ENCODE results near the gene NTF3. TPM values are rescaled to one million over a fixed set of nuclear protein-coding genes. Genes with fewer than 3 reads are reported as not detected.

NTF3 gene
- total RNA-seq (2011; cell fraction: chromatin; rRNA removed; ENCODE audit: low replicate concordance): not detected in 2 replicates
- not detected in 2 replicates for total RNA-seq (2011; cell fraction: nucleolus; rRNA removed)
- total RNA-seq (2011; cell fraction: nucleoplasm; rRNA removed): not detected in 2 replicates
- total RNA-seq (2014; rRNA removed) (not detected in 2 replicates), total RNA-seq (2014; rRNA removed; fragmentation: Illumina TruSeq; extraction: Trizol) (not detected in 2 replicates), total RNA-seq (2015; rRNA removed; fragmentation: Illumina TruSeq; extraction: Trizol) (not detected in 2 replicates), total RNA-seq (2021) (not detected in 2 replicates), polyA plus RNA-seq (2011; rRNA removed) (not detected in 2 replicates), polyA plus RNA-seq (2014; fragmentation: Illumina TruSeq; extraction: Trizol) (not detected in 2 replicates), polyA plus RNA-seq (2014; fragmentation: Nextera tagmentation; extraction: Ambion mirVana) (not detected), polyA plus RNA-seq (2014; rRNA removed) (not detected in 2 replicates), polyA minus RNA-seq (2011; rRNA and poly(A)+ RNA removed) (not detected in 2 replicates), Bru-seq, nascent RNA (percentile 5 among the genes with signal in this experiment), BruChase-seq, experiment 1, labeled RNA remaining after a 2-hour chase (percentile 5 among the genes with signal in this experiment), BruChase-seq, experiment 2, labeled RNA remaining after a 6-hour chase (percentile 6 among the genes with signal in this experiment)
- not detected in 2 replicates for polyA plus RNA-seq (2011; cell fraction: cytosol; rRNA removed)
- not detected in 2 replicates for polyA plus RNA-seq (2011; cell fraction: nucleus; rRNA removed)
- not detected in 2 replicates for polyA plus RNA-seq (2012)
- not detected in 2 replicates for polyA minus RNA-seq (2011; cell fraction: cytosol; rRNA and poly(A)+ RNA removed)
- polyA minus RNA-seq (2011; cell fraction: nucleus; rRNA and poly(A)+ RNA removed): not detected in 2 replicates
- long read RNA-seq, experiment 1: 0 reads
- long read RNA-seq, experiment 2: 0 reads
- long read RNA-seq, experiment 3: 0 reads

DNA sequence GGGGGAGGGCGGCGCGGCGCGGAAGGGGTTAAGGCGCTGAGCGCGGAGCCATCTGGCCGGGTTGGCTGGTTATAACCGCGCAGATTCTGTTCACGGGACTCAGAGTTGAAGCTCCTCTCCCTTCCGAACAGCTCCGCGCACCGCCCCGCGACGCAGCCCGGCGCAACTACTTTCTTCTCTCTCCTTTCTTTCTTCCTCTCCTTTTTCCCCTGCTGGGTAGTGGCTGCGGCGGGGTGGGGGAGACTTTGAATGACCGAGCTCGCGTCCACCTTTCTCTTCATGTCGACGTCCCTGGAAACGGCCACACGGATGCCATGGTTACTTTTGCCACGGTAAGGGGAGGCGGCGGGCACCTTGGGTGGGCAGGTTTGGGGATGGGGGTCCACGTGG is at the start of gene NTF3:
TSS of gene NTF3 (plus strand) at position 98 of the 390 bp plus-strand sequence. CDS start at position 315, 217 bp downstream.
- WGBS (ENCODE audit: insufficient coverage, low coverage, missing lambda C conversion rate): 25% methylated on average over 1 of the region's 34 CpGs
- Histone ChIP-seq H3K36me3 (ENCODE audit: control insufficient read depth, insufficient read depth, low read length) (no peaks in the 10 kb centered on the region), H3K27me3 (ENCODE audit: control insufficient read depth in 2 of 2, insufficient read depth in 2 of 2, low read length in 2 of 2) (peaks cover 2 to 18% of the 10 kb centered on the region in 2 experiments), H3K9me3 (replicated peaks; ENCODE audit: control insufficient read depth, insufficient read depth, low read depth, low read length) (no peaks in the 10 kb centered on the region), H3K4me3 (no peak within 1 kb of the TSS), H3K9me1 (ENCODE audit: control insufficient read depth, insufficient read depth, low read length) (no peaks in the 10 kb centered on the region), H4K20me1 (replicated peaks; ENCODE audit: control insufficient read depth, insufficient read depth, low read length) (no peaks in the 10 kb centered on the region), H3K9ac (ENCODE audit: insufficient read depth in 1 of 2, low read depth in 2 of 2, low read length in 2 of 2) (no peak within 1 kb of the TSS), H3K79me2 (ENCODE audit: control insufficient read depth, insufficient read depth, low read length) (no peaks in the 10 kb centered on the region), H3K4me2 (ENCODE audit: insufficient read depth, low read length) (no peak within 1 kb of the TSS), H3K27ac (ENCODE audit: extremely low read depth, low read depth, low read length) (no peak within 1 kb of the TSS), H2AFZ (ENCODE audit: low read depth, low read length) (no peak within 1 kb of the TSS), H3K4me1 (replicated peaks in 1 of 2; ENCODE audit: control insufficient read depth in 2 of 2, insufficient read depth in 2 of 2, low read length in 2 of 2) (no peaks in the 10 kb centered on the region)
- DNase-seq (ENCODE audit: extremely low read depth in 1 of 4, low spot score in 3 of 4) (no peak), ATAC-seq (no peak), FAIRE-seq (no peak)
- POLR2A ChIA-PET: no interaction called here
- in situ Hi-C loops (cut with MboI): loop anchor here (10.0 kb wide), 1 partner anchor 237 kb away; no protein-coding TSS in a partner anchor
- CTCF ChIA-PET (ENCODE audit: low intra/inter-chr PET ratio): no interaction called here
- intact Hi-C loops (cut with micrococcal nuclease): no loop called here
- BruUV-seq (replicated peaks): no TSS peak
- TF ChIP-seq, protein P1, sequence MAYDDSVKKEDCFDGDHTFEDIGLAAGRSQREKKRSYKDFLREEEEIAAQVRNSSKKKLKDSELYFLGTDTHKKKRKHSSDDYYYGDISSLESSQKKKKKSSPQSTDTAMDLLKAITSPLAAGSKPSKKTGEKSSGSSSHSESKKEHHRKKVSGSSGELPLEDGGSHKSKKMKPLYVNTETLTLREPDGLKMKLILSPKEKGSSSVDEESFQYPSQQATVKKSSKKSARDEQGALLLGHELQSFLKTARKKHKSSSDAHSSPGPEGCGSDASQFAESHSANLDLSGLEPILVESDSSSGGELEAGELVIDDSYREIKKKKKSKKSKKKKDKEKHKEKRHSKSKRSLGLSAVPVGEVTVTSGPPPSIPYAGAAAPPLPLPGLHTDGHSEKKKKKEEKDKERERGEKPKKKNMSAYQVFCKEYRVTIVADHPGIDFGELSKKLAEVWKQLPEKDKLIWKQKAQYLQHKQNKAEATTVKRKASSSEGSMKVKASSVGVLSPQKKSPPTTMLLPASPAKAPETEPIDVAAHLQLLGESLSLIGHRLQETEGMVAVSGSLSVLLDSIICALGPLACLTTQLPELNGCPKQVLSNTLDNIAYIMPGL (CRISPR knock-in tag; IDR thresholded peaks at IDR 0.05): no peak
- TF ChIP-seq, protein P2, sequence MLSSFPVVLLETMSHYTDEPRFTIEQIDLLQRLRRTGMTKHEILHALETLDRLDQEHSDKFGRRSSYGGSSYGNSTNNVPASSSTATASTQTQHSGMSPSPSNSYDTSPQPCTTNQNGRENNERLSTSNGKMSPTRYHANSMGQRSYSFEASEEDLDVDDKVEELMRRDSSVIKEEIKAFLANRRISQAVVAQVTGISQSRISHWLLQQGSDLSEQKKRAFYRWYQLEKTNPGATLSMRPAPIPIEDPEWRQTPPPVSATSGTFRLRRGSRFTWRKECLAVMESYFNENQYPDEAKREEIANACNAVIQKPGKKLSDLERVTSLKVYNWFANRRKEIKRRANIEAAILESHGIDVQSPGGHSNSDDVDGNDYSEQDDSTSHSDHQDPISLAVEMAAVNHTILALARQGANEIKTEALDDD (IDR thresholded peaks at IDR 0.05): no peak
- no peak for TF ChIP-seq BMI1 (IDR thresholded peaks at IDR 0.05; ENCODE audit: low read length)
- TF ChIP-seq HDAC2 (IDR thresholded peaks at IDR 0.05): no peak
- TF ChIP-seq TCF3 (CRISPR knock-in tag; IDR thresholded peaks at IDR 0.05): no peak
- no peak for TF ChIP-seq HIVEP1 (CRISPR knock-in tag; IDR thresholded peaks at IDR 0.05)
- TF ChIP-seq ZEB2 (IDR thresholded peaks at IDR 0.05): no peak
- TF ChIP-seq ZNF75A (CRISPR knock-in tag; IDR thresholded peaks at IDR 0.05): no peak

Data from K562 (cell line).